Lower leg skin (tissue), 3 donors: ENCODE measurements around the gene ZNF133.

Source experiments
- CTCF ChIP-seq, 3 donors: fragments of 450-650 bp; IDR thresholded peaks; one replicate each; pipeline ENCODE4 v1.5.1; 2016; ENCODE audit warnings: antibody characterized with exemption in 3 of 3, mild to moderate bottlenecking in 3 of 3, moderate library complexity in 2 of 3
- POLR2A ChIP-seq, 2 donors: fragments of 450-650 bp; IDR thresholded peaks; one replicate each; pipeline ENCODE4 v1.6.1; 2016 to 2017; ENCODE audit warnings: antibody characterized with exemption in 2 of 2, mild to moderate bottlenecking in 1 of 2, moderate library complexity in 1 of 2

GRCh38 chr20:18255526-18255925, 32.8 kb upstream of the ZNF133 start:
- no peak for TF ChIP-seq CTCF (IDR thresholded peaks at IDR 0.05)
- no peak for TF ChIP-seq POLR2A (IDR thresholded peaks at IDR 0.05)
